Endothelial cell of umbilical vein (primary cell): ENCODE results near the gene CDC42BPB. TPM values are rescaled to one million over a fixed set of nuclear protein-coding genes. Genes with fewer than 3 reads are reported as not detected.

Source experiments
- BruUV-seq: library from RNA; stranded (reverse); fragments of 400-500 nt; replicated peaks from 2 replicates; lab custom pipeline; 2021; lab: Mats Ljungman, UMichigan
- CTCF ChIA-PET: fragments of 300-600, 350-600 bp; sonication (Branson Sonifier 250); formaldehyde crosslinking; loops from one replicate; lab custom pipeline; 2021; ENCODE audit warnings: antibody characterized with exemption, inconsistent platforms; lab: Charles Lee
- POLR2A ChIA-PET: fragments of 300-600, 350-600 bp; sonication (Branson Sonifier 250); formaldehyde crosslinking; loops from one replicate; lab custom pipeline; 2021; ENCODE audit warnings: antibody characterized with exemption, inconsistent platforms; lab: Charles Lee
- DNase-seq: peaks from one replicate; pipeline ENCODE4 v3.0.0-alpha.2; 2011; ENCODE audit warnings: low read depth, low spot score
- FAIRE-seq: peaks from 2 replicates; lab custom pipeline; 2011; peaks lifted over from hg19 to GRCh38; lab: Jason Lieb, UNC
- H2AFZ ChIP-seq: 2 replicates; pipeline ENCODE4 v1.6.0; 2012; ENCODE audit warnings: low read depth, low read length, control low read depth, inconsistent platforms
- H3K27ac ChIP-seq: 2 replicates; pipeline ENCODE4 v1.5.1; 2011; ENCODE audit warnings: low read depth, mild to moderate bottlenecking, control low read depth, low read length, moderate library complexity; ENCODE audit not compliant: insufficient read depth
- H3K27me3 ChIP-seq, 2 experiments: 2 replicates each; pipeline versions ENCODE4 v1.6.0 to v1.6.1; 2011; ENCODE audit warnings: low read length in 2 of 2, mixed read lengths in 1 of 2; ENCODE audit not compliant: control insufficient read depth in 2 of 2, insufficient read depth in 2 of 2
- H3K36me3 ChIP-seq, 2 experiments: 2 replicates in 1 of 2; 3 replicates in 1 of 2; pipeline ENCODE4 v1.5.1; 2011; ENCODE audit warnings: low read length in 2 of 2, mild to moderate bottlenecking in 1 of 2, moderate library complexity in 1 of 2; ENCODE audit not compliant: control insufficient read depth in 2 of 2, insufficient read depth in 2 of 2; ENCODE audit errors: extremely low read depth in 1 of 2
- H3K4me1 ChIP-seq: 3 replicates; pipeline ENCODE4 v1.5.1; 2011; ENCODE audit warnings: mild to moderate bottlenecking, low read length; ENCODE audit not compliant: control insufficient read depth, insufficient read depth; ENCODE audit errors: extremely low read depth
- H3K4me2 ChIP-seq: 2 replicates; pipeline ENCODE4 v1.6.1; 2011; ENCODE audit warnings: low read length, control low read depth, mixed read lengths; ENCODE audit not compliant: insufficient read depth
- H3K4me3 ChIP-seq, 3 experiments: fragments of 200-600 bp in 1 of 3; sonication (generic), shearing (Covaris generic) in 1 of 3; replicated peaks in 1 of 3; 2 replicates each; pipeline ENCODE4 v1.5.1; 2011 to 2016; ENCODE audit warnings: control low read depth in 3 of 3, low read length in 3 of 3, mild to moderate bottlenecking in 2 of 3, inconsistent platforms in 1 of 3, low read depth in 1 of 3, moderate library complexity in 1 of 3; ENCODE audit not compliant: insufficient read depth in 1 of 3
- H3K79me2 ChIP-seq: 2 replicates; pipeline ENCODE4 v1.6.0; 2012; ENCODE audit warnings: low read length, inconsistent platforms; ENCODE audit not compliant: control insufficient read depth, insufficient read depth
- H3K9ac ChIP-seq: replicated peaks from 2 replicates; pipeline ENCODE3; 2011; ENCODE audit warnings: low read length, control low read depth; ENCODE audit not compliant: insufficient read depth; ENCODE audit errors: extremely low read depth
- H3K9me1 ChIP-seq: replicated peaks from 3 replicates; pipeline ENCODE4 v1.6.0; 2011; ENCODE audit warnings: mild to moderate bottlenecking, low read length; ENCODE audit not compliant: control insufficient read depth, insufficient read depth; ENCODE audit errors: extremely low read depth
- H3K9me3 ChIP-seq: replicated peaks from 2 replicates; pipeline ENCODE4 v1.5.1; 2012; ENCODE audit warnings: low read length, inconsistent platforms; ENCODE audit not compliant: control insufficient read depth, insufficient read depth
- H4K20me1 ChIP-seq: replicated peaks from 2 replicates; pipeline ENCODE3; 2011; ENCODE audit warnings: mild to moderate bottlenecking, low read length; ENCODE audit not compliant: control insufficient read depth, insufficient read depth; ENCODE audit errors: extremely low read depth
- EZH2 ChIP-seq: IDR thresholded peaks from 2 replicates; pipeline ENCODE4 v1.6.1; 2012; ENCODE audit warnings: borderline replicate concordance, low read depth, mild to moderate bottlenecking, moderate library complexity, low read length, inconsistent platforms; ENCODE audit not compliant: severe bottlenecking
- FOS ChIP-seq: IDR thresholded peaks from 2 replicates; pipeline ENCODE4 v1.6.1; 2011; ENCODE audit warnings: mild to moderate bottlenecking, low read length, moderate library complexity, borderline replicate concordance; ENCODE audit not compliant: insufficient read depth
- GATA2 ChIP-seq: IDR thresholded peaks from 2 replicates; pipeline ENCODE4 v1.7.0; 2011; ENCODE audit warnings: low read depth, mild to moderate bottlenecking, moderate library complexity, mixed read lengths, low read length; ENCODE audit not compliant: insufficient read length, insufficient read depth
- JUN ChIP-seq: IDR thresholded peaks from 2 replicates; pipeline ENCODE4 v1.6.1; 2011; ENCODE audit warnings: borderline replicate concordance, low read depth; ENCODE audit not compliant: insufficient read length, insufficient read depth
- MAX ChIP-seq: IDR thresholded peaks from 2 replicates; pipeline ENCODE4 v1.6.1; 2011; ENCODE audit not compliant: insufficient read depth, insufficient read length
- MYC ChIP-seq: IDR thresholded peaks from one replicate; pipeline ENCODE4 v1.6.1; 2011; ENCODE audit warnings: mild to moderate bottlenecking, low read depth, low read length
- POLR2A ChIP-seq: IDR thresholded peaks from 2 replicates; pipeline ENCODE4 v1.6.1; 2012; ENCODE audit warnings: low read depth, mild to moderate bottlenecking, control low read depth, low read length
- POLR2AphosphoS5 ChIP-seq: IDR thresholded peaks from 2 replicates; pipeline ENCODE4 v1.6.1; 2012; ENCODE audit warnings: low read depth, mild to moderate bottlenecking, control low read depth, low read length, moderate library complexity; ENCODE audit not compliant: insufficient read depth
- dilution Hi-C: fragments of 300-500 bp; cut with MboI; formaldehyde crosslinking; loops from one replicate; pipeline ENCODE4 v1.15.0; 2019; ENCODE audit warnings: low sequenced_read_pairs; ENCODE audit not compliant: extremely low pct_ligation_motif_present
- intact Hi-C: fragments of 100-400 bp; cut with micrococcal nuclease; formaldehyde crosslinking; loops from one replicate; pipeline ENCODE4 v1.10.0; 2022
- polyA plus RNA-seq, 4 experiments: library from polyadenylated mRNA; depleted of rRNA in 3 of 4; stranded (reverse) in 3 of 4; unstranded in 1 of 4; fragments of >200 nt; gene quantifications; 2 replicates each; pipeline versions ENCODE4 v1.2.1 to v1.2.3, GENCODE V29; 2011 to 2012; ENCODE audit warnings: missing spikeins in 1 of 4
- total RNA-seq: library from RNA; stranded (reverse); gene quantifications from 2 replicates; pipeline ENCODE4 v1.2.3, GENCODE V29; 2021
- TF ChIP-seq, protein P1 (sequence below), 2 donors: IDR thresholded peaks; 1 replicate in 1 of 2; 2 replicates in 1 of 2; pipeline ENCODE4 v1.5.1; 2011; ENCODE audit warnings: low read length in 2 of 2, mild to moderate bottlenecking in 2 of 2, moderate library complexity in 2 of 2, control low read depth in 1 of 2, inconsistent platforms in 1 of 2, low read depth in 1 of 2; ENCODE audit not compliant: insufficient read depth in 1 of 2; ENCODE audit errors: extremely low read depth in 1 of 2

Gene CDC42BPB
- total and polyA plus RNA-seq, 2 donors (not counting 3 experiments of a cell fraction or from before 2014, with no cell fraction given) = 82.6 to 131 TPM

DNA sequence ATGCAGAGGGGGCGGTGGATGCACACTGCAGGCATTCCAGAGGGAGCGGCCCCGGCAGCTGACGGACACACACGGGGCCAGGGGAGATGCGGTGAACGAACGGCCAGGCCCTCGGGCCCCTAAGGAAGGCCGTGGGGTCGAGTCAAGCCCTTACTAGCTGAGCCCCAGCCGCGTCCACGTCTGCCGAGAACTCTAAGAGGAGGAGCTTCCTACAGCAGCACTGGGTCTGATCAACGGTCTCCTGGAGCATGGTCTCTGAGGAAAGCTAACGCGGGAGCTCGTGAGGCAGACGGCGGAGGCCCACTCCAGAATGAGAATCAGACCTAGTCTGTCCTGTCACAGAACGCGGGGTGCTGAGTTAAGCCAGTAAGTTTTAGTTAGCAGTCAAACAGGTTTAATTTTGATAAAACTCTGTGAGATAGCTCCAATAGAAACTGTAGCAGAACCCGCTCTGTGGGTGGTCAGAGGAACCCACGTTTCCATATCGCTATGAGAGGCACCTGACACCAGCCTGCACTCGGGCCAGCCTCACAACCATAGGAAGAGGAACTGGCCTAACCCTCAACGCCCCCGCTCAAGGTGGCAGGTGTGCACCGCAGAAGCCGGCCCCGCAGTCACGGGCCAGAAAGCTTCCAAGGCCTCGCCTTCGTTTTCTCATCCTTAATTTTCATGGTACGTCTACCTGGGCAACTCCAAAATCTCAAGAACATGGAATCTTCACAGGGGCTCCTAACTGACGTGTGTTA is 55.5 kb downstream of the CDC42BPB start:
- Histone ChIP-seq H2AFZ (no peak overlapping the region), H4K20me1 (no peaks in the 10 kb centered on the region), H3K79me2 (peaks cover 51% of the 10 kb centered on the region), H3K36me3 (peaks cover 8 to 47% of the 10 kb centered on the region in 2 experiments), H3K9ac (no peak overlapping the region), H3K27me3 (no peaks in the 10 kb centered on the region), H3K4me3 (no peak overlapping the region), H3K4me1 (peaks cover under 1% of the 10 kb centered on the region), H3K9me1 (no peaks in the 10 kb centered on the region), H3K27ac (no peak overlapping the region), H3K4me2 (no peak overlapping the region), H3K9me3 (no peaks in the 10 kb centered on the region)
- CTCF ChIA-PET = interaction anchor here (1.1 kb wide), 1 partner anchor 30 kb away, joined by 3 read pairs; no protein-coding TSS in a partner anchor
- POLR2A ChIA-PET = no interaction called here
- TF ChIP-seq POLR2AphosphoS5 (no peak), GATA2 (no peak), FOS (no peak), EZH2 (no peak), MAX (no peak), MYC (no peak), POLR2A (no peak), JUN (no peak)
- TF ChIP-seq, protein P1, sequence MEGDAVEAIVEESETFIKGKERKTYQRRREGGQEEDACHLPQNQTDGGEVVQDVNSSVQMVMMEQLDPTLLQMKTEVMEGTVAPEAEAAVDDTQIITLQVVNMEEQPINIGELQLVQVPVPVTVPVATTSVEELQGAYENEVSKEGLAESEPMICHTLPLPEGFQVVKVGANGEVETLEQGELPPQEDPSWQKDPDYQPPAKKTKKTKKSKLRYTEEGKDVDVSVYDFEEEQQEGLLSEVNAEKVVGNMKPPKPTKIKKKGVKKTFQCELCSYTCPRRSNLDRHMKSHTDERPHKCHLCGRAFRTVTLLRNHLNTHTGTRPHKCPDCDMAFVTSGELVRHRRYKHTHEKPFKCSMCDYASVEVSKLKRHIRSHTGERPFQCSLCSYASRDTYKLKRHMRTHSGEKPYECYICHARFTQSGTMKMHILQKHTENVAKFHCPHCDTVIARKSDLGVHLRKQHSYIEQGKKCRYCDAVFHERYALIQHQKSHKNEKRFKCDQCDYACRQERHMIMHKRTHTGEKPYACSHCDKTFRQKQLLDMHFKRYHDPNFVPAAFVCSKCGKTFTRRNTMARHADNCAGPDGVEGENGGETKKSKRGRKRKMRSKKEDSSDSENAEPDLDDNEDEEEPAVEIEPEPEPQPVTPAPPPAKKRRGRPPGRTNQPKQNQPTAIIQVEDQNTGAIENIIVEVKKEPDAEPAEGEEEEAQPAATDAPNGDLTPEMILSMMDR (IDR thresholded peaks at IDR 0.05; ENCODE audit: extremely low read depth in 1 of 2, insufficient read depth in 1 of 2, low read depth in 1 of 2, low read length in 2 of 2) = no peak
- no peak for DNase-seq
- FAIRE-seq = no peak
- intact Hi-C loops = no loop called here
- dilution Hi-C loops = no loop called here
- BruUV-seq = no TSS peak
